ENCODE measurements around the gene SCAF4. TPM values are rescaled to one million over a fixed set of nuclear protein-coding genes. Genes with fewer than 3 reads are reported as not detected.

SCAF4 gene
- total and polyA plus RNA-seq, 10 of the 15 experiments (the other 5 are each of a cell fraction or from before 2014, with no cell fraction given) = 4.3 to 49.3 (median 16.0) TPM

GRCh38 chr21:31671146-31671716 is 60.7 kb downstream of the SCAF4 start:
- ChIA-PET CTCF (no interaction called here), RAD21 (ENCODE audit: unreplicated experiment) (no interaction called here), SMC1A (ENCODE audit: uncharacterized antibody, unreplicated experiment) (interaction anchor here (0.7 kb wide), 1 partner anchor 17 kb away, joined by 3 read pairs; no protein-coding TSS in a partner anchor), POLR2A (no interaction called here)
- 90% methylated on average over 12 of the region's 12 CpGs for WGBS (ENCODE audit: insufficient coverage, insufficient replicate concordance, low lambda C conversion rate, missing lambda C conversion rate)
- TF ChIP-seq CREB1 (IDR thresholded peaks at IDR 0.05; ENCODE audit: low read depth) = no peak
- TF ChIP-seq PRDM15 (CRISPR knock-in tag; IDR thresholded peaks at IDR 0.05) = no peak
- TF ChIP-seq CHD4 (IDR thresholded peaks at IDR 0.05) = no peak
- TF ChIP-seq SMARCA5 (IDR thresholded peaks at IDR 0.05) = no peak
- no peak for TF ChIP-seq HDAC2 (IDR thresholded peaks at IDR 0.05)
- Histone ChIP-seq H2AFZ (ENCODE audit: control insufficient read depth, low read depth, low read length) (no peak overlapping the region), H3K9ac (ENCODE audit: control insufficient read depth, insufficient read depth, low read length) (no peak overlapping the region), H3K36me3 (ENCODE audit: control insufficient read depth in 2 of 2, insufficient read depth in 2 of 2, low read length in 1 of 2) (peaks cover 3 to 19% of the 10 kb centered on the region in 2 experiments; a peak in 3 of 4 replicates), H3K4me3 (no peak overlapping the region), H3K4me2 (ENCODE audit: control insufficient read depth, insufficient read depth) (no peak overlapping the region), H4K20me1 (ENCODE audit: control insufficient read depth, insufficient read depth) (no peaks in the 10 kb centered on the region), H3K4me1 (ENCODE audit: control insufficient read depth, insufficient read depth, low read length) (peaks cover 8% of the 10 kb centered on the region; the same call in 1 of the 2 replicates), H3K9me3 (replicated peaks; ENCODE audit: control insufficient read depth, insufficient read depth, low read length) (no peaks in the 10 kb centered on the region), H3K27ac (ENCODE audit: control insufficient read depth, insufficient read depth) (no peak overlapping the region), H3K27me3 (replicated peaks in 1 of 2; ENCODE audit: control insufficient read depth in 2 of 2, insufficient read depth in 2 of 2, low read length in 1 of 2) (no peaks in the 10 kb centered on the region), H3K79me2 (ENCODE audit: control insufficient read depth, insufficient read depth, low read length) (no peaks in the 10 kb centered on the region; the same call in 1 of the 2 replicates)
- ATAC-seq (no peak), FAIRE-seq (no peak), DNase-seq (ENCODE audit: low read depth, low spot score) (no peak)
- intact Hi-C loops (cut with micrococcal nuclease; ENCODE audit: unreplicated experiment) = no loop called here
- in situ Hi-C loops (cut with MboI) = no loop called here
- BruUV-seq (replicated peaks) = TSS peak; percentile 51
